HPDE6-E6E7 (cell line): ENCODE measurements around the gene SPATC1L.

Experiments
- DNase-seq: peaks from one replicate; pipeline ENCODE4 v3.0.0; 2011; ENCODE audit warnings: missing footprints; ENCODE audit errors: extremely low spot score

Gene SPATC1L

GRCh38 chr21:46215436-46216131 lies 31.3 kb upstream of the SPATC1L start:
- DNase-seq = no peak

- DNase-seq = no peak
Observed at GRCh38 chr21:46214478-46215340, 30.4 kb upstream of the SPATC1L start.

- DNase-seq = no peak
Observed at GRCh38 chr21:46213620-46214286, 29.5 kb upstream of the SPATC1L start.

GRCh38 chr21:46212721-46213484 lies 28.6 kb upstream of the SPATC1L start:
- DNase-seq = no peak

- no peak for DNase-seq
Observed at GRCh38 chr21:46211786-46212720, 27.8 kb upstream of the SPATC1L start.

- DNase-seq = no peak
Observed at GRCh38 chr21:46211376-46211775, 27.1 kb upstream of the SPATC1L start.

GRCh38 chr21:46210378-46211136 lies 26.3 kb upstream of the SPATC1L start:
- DNase-seq = no peak

- DNase-seq = no peak
Observed at GRCh38 chr21:46208761-46209721, 24.8 kb upstream of the SPATC1L start.

GRCh38 chr21:46207920-46208591 lies 23.8 kb upstream of the SPATC1L start:
- no peak for DNase-seq

GRCh38 chr21:46207006-46207919 lies 23.0 kb upstream of the SPATC1L start:
- DNase-seq = no peak

- DNase-seq = no peak
Observed at GRCh38 chr21:46206163-46207005, 22.1 kb upstream of the SPATC1L start.

GRCh38 chr21:46205766-46206162 lies 21.5 kb upstream of the SPATC1L start:
- DNase-seq = no peak

- DNase-seq = no peak
Observed at GRCh38 chr21:46205166-46205565, 20.9 kb upstream of the SPATC1L start.

GRCh38 chr21:46203203-46203600 lies 18.9 kb upstream of the SPATC1L start:
- DNase-seq = no peak

- no peak for DNase-seq
Observed at GRCh38 chr21:46202592-46203202, 18.4 kb upstream of the SPATC1L start.
